ENCODE data around the gene KLHL22.
"Not testable (repeated sequence)": the region's sequence is repeated elsewhere in the genome, so short reads cannot be mapped to it uniquely, and the experiment has no call there.

DNA sequence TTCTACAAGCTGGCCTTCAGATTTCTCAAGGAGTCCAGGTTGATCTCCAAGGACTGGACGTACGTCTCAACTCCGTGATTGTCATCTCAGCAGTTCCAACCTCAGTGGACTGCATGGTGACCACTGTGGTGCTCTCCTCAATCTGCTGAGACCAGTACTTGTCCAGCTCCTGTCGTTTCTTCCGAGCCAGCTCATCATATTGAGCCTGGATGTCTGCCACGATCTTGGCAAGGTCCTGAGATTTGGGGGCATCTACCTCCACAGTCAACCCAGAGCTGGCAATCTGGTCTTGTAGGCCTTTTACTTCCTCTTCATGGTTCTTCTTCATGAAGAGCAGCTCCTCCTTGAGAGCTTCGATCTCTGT lies 12.5 kb downstream of the KLHL22 start:
- TF ChIP-seq PHF21A (CRISPR knock-in tag; IDR thresholded peaks at IDR 0.05); SMAD3 (CRISPR knock-in tag; IDR thresholded peaks at IDR 0.05); BRCA1 (CRISPR knock-in tag; IDR thresholded peaks at IDR 0.05); POLR2A (IDR thresholded peaks at IDR 0.05; ENCODE audit: insufficient read depth in 1 of 2, low read depth in 2 of 2, low read length in 2 of 2); POGZ (CRISPR knock-in tag; IDR thresholded peaks at IDR 0.05); RNF2 (conservative IDR thresholded peaks at IDR 0.05; ENCODE audit: low read depth); ZNF816 (CRISPR knock-in tag; IDR thresholded peaks at IDR 0.05; ENCODE audit: borderline replicate concordance); ZNF331 (CRISPR knock-in tag; IDR thresholded peaks at IDR 0.05); TCF12 (IDR thresholded peaks at IDR 0.05); TCF12 (CRISPR knock-in tag; IDR thresholded peaks at IDR 0.05); GATAD2A (CRISPR knock-in tag; IDR thresholded peaks at IDR 0.05); ZNF501 (CRISPR knock-in tag; IDR thresholded peaks at IDR 0.05): not testable (repeated sequence)
- TF ChIP-seq, protein P1, sequence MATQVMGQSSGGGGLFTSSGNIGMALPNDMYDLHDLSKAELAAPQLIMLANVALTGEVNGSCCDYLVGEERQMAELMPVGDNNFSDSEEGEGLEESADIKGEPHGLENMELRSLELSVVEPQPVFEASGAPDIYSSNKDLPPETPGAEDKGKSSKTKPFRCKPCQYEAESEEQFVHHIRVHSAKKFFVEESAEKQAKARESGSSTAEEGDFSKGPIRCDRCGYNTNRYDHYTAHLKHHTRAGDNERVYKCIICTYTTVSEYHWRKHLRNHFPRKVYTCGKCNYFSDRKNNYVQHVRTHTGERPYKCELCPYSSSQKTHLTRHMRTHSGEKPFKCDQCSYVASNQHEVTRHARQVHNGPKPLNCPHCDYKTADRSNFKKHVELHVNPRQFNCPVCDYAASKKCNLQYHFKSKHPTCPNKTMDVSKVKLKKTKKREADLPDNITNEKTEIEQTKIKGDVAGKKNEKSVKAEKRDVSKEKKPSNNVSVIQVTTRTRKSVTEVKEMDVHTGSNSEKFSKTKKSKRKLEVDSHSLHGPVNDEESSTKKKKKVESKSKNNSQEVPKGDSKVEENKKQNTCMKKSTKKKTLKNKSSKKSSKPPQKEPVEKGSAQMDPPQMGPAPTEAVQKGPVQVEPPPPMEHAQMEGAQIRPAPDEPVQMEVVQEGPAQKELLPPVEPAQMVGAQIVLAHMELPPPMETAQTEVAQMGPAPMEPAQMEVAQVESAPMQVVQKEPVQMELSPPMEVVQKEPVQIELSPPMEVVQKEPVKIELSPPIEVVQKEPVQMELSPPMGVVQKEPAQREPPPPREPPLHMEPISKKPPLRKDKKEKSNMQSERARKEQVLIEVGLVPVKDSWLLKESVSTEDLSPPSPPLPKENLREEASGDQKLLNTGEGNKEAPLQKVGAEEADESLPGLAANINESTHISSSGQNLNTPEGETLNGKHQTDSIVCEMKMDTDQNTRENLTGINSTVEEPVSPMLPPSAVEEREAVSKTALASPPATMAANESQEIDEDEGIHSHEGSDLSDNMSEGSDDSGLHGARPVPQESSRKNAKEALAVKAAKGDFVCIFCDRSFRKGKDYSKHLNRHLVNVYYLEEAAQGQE (IDR thresholded peaks at IDR 0.05; ENCODE audit: borderline replicate concordance in 1 of 2, low read depth in 1 of 2, low read length in 2 of 2): not testable (repeated sequence)
- TF ChIP-seq, protein P2, sequence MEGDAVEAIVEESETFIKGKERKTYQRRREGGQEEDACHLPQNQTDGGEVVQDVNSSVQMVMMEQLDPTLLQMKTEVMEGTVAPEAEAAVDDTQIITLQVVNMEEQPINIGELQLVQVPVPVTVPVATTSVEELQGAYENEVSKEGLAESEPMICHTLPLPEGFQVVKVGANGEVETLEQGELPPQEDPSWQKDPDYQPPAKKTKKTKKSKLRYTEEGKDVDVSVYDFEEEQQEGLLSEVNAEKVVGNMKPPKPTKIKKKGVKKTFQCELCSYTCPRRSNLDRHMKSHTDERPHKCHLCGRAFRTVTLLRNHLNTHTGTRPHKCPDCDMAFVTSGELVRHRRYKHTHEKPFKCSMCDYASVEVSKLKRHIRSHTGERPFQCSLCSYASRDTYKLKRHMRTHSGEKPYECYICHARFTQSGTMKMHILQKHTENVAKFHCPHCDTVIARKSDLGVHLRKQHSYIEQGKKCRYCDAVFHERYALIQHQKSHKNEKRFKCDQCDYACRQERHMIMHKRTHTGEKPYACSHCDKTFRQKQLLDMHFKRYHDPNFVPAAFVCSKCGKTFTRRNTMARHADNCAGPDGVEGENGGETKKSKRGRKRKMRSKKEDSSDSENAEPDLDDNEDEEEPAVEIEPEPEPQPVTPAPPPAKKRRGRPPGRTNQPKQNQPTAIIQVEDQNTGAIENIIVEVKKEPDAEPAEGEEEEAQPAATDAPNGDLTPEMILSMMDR (CRISPR knock-in tag; IDR thresholded peaks at IDR 0.05): not testable (repeated sequence)

Data from HepG2 (cell line).